HepG2 (cell line): ENCODE measurements around the gene YIPF3. TPM values are rescaled to one million over a fixed set of nuclear protein-coding genes. Genes with fewer than 3 reads are reported as not detected.

Experiments
- ATAC-seq: fragments of 200-7000 bp; cut with Tn5 transposase; 3 replicates; pipeline ENCODE4 v1.9.1; 2020; ENCODE audit warnings: mild to moderate bottlenecking, moderate library complexity
- BruUV-seq: library from RNA; stranded (reverse); fragments of 400-500 nt; replicated peaks from 2 replicates; lab custom pipeline; 2021; lab: Mats Ljungman, UMichigan
- CTCF ChIA-PET: fragments of 300-600 bp; formaldehyde crosslinking; extraction: SDS; loops from one replicate; lab custom pipeline; 2021; ENCODE audit warnings: low total read pairs, inconsistent platforms, low intra/inter-chr PET ratio; lab: Yijun Ruan, JAX
- POLR2A ChIA-PET: fragments of 350-600 bp; sonication (Branson Sonifier 250); formaldehyde crosslinking; loops from one replicate; lab custom pipeline; 2020; ENCODE audit warnings: antibody characterized with exemption, inconsistent platforms; lab: Yijun Ruan, JAX
- DNase-seq: peaks from one replicate; pipeline ENCODE4 v3.0.0-alpha.2; 2015; ENCODE audit warnings: low spot score
- FAIRE-seq: peaks from 3 replicates; lab custom pipeline; 2011; peaks lifted over from hg19 to GRCh38; lab: Jason Lieb, UNC
- H2AFZ ChIP-seq: one replicate; pipeline ENCODE4 v1.6.1; 2011; ENCODE audit warnings: low read length, inconsistent platforms
- H3K27ac ChIP-seq: fragments of 300-600 bp; 3 replicates; pipeline ENCODE4 v1.8.0; 2011; ENCODE audit warnings: mixed run types, mild to moderate bottlenecking, mixed read lengths, low read length, inconsistent platforms; ENCODE audit not compliant: insufficient read depth; ENCODE audit errors: extremely low read length
- H3K27me3 ChIP-seq, 2 experiments: fragments of 200-600 bp in 1 of 2; 2 replicates in 1 of 2; 3 replicates in 1 of 2; pipeline versions ENCODE4 v1.6.0 to v1.8.0; 2011; ENCODE audit warnings: low read length in 2 of 2, mild to moderate bottlenecking in 2 of 2, moderate library complexity in 2 of 2, inconsistent platforms in 1 of 2; ENCODE audit not compliant: insufficient read depth in 2 of 2, control insufficient read depth in 1 of 2
- H3K36me3 ChIP-seq, 2 experiments: fragments of 200-600 bp in 1 of 2; replicated peaks in 1 of 2; 2 replicates in 1 of 2; 3 replicates in 1 of 2; pipeline versions ENCODE4 v1.5.1 to v1.8.0; 2011; ENCODE audit warnings: low read length in 2 of 2, inconsistent platforms in 1 of 2; ENCODE audit not compliant: insufficient read depth in 2 of 2, control insufficient read depth in 1 of 2
- H3K4me1 ChIP-seq: 2 replicates; pipeline ENCODE4 v1.5.1; 2012; ENCODE audit warnings: low read length, inconsistent platforms; ENCODE audit not compliant: insufficient read depth
- H3K4me2 ChIP-seq: 2 replicates; pipeline ENCODE4 v1.6.0; 2011; ENCODE audit warnings: low read depth, low read length, inconsistent platforms
- H3K4me3 ChIP-seq, 3 experiments: fragments of 200-600 bp in 1 of 3; sonication (generic), shearing (Covaris generic) in 1 of 3; replicated peaks in 1 of 3; 2 replicates each; pipeline ENCODE4 v1.5.1; 2011 to 2016; ENCODE audit warnings: low read length in 3 of 3, inconsistent platforms in 2 of 3, low read depth in 2 of 3, mild to moderate bottlenecking in 2 of 3, control low read depth in 1 of 3, mixed read lengths in 1 of 3; ENCODE audit not compliant: insufficient read depth in 1 of 3
- H3K79me2 ChIP-seq: one replicate; pipeline ENCODE4 v1.6.1; 2011; ENCODE audit warnings: low read length, inconsistent platforms; ENCODE audit not compliant: insufficient read depth
- H3K9ac ChIP-seq: 2 replicates; pipeline ENCODE4 v1.6.0; 2011; ENCODE audit warnings: mild to moderate bottlenecking, low read depth, low read length, inconsistent platforms; ENCODE audit not compliant: insufficient read depth
- H3K9me3 ChIP-seq: 2 replicates; pipeline ENCODE4 v1.5.1; 2012; ENCODE audit warnings: mild to moderate bottlenecking, low read length
- H4K20me1 ChIP-seq: 2 replicates; pipeline ENCODE4 v1.6.0; 2011; ENCODE audit warnings: inconsistent platforms, mild to moderate bottlenecking, low read length, moderate library complexity; ENCODE audit not compliant: insufficient read depth
- ATAD3A ChIP-seq: sonication (generic); formaldehyde crosslinking; IDR thresholded peaks from 2 replicates; pipeline ENCODE4 v1.4.0; 2020; ENCODE audit warnings: missing genetic modification reagents
- CENPT ChIP-seq: sonication (generic); formaldehyde crosslinking; IDR thresholded peaks from 2 replicates; pipeline ENCODE4 v1.8.0; 2022; ENCODE audit warnings: low read depth, mild to moderate bottlenecking, moderate library complexity, missing genetic modification reagents
- ELF1 ChIP-seq: sonication (generic); formaldehyde crosslinking; IDR thresholded peaks from 2 replicates; pipeline ENCODE4 v1.4.0; 2020; ENCODE audit warnings: missing genetic modification reagents
- JUNB ChIP-seq: sonication (generic); formaldehyde crosslinking; IDR thresholded peaks from 2 replicates; pipeline ENCODE4 v1.8.0; 2022; ENCODE audit warnings: missing genetic modification reagents, mild to moderate bottlenecking, borderline replicate concordance
- PAX8 ChIP-seq: sonication (generic); formaldehyde crosslinking; IDR thresholded peaks from 2 replicates; pipeline ENCODE4 v1.8.0; 2022; ENCODE audit warnings: mild to moderate bottlenecking, missing genetic modification reagents, borderline replicate concordance
- SKI ChIP-seq: fragments of 450-650 bp; IDR thresholded peaks from one replicate; pipeline ENCODE4 v1.6.1; 2018; ENCODE audit warnings: mild to moderate bottlenecking; ENCODE audit not compliant: partially characterized antibody
- TBX2 ChIP-seq: sonication (generic); formaldehyde crosslinking; IDR thresholded peaks from 2 replicates; pipeline ENCODE4 v1.5.0; 2020; ENCODE audit warnings: missing genetic modification reagents, mild to moderate bottlenecking, borderline replicate concordance
- ZNF460 ChIP-seq: sonication (generic); formaldehyde crosslinking; IDR thresholded peaks from 2 replicates; pipeline ENCODE4 v1.5.1; 2020; ENCODE audit warnings: missing genetic modification reagents, mild to moderate bottlenecking, borderline replicate concordance
- ZNF501 ChIP-seq: sonication (generic); formaldehyde crosslinking; IDR thresholded peaks from 2 replicates; pipeline ENCODE4 v1.5.1; 2020; ENCODE audit warnings: mild to moderate bottlenecking, moderate library complexity, missing genetic modification reagents
- ZNF761 ChIP-seq: sonication (generic); formaldehyde crosslinking; conservative IDR thresholded peaks from 2 replicates; pipeline ENCODE4 v1.4.0; 2020; ENCODE audit warnings: mild to moderate bottlenecking, missing genetic modification reagents
- ZNF776 ChIP-seq: sonication (generic); formaldehyde crosslinking; IDR thresholded peaks from 2 replicates; pipeline ENCODE4 v1.4.0; 2020; ENCODE audit warnings: mild to moderate bottlenecking, missing genetic modification reagents
- WGBS: methylation state at CpG from one replicate; pipeline ENCODE4 v1.1.6; 2017; ENCODE audit warnings: low lambda C conversion rate; 5-methylcytosine and 5-hydroxymethylcytosine counted together
- in situ Hi-C: cut with HindIII; loops from 2 replicates; pipeline ENCODE4 v1.10.0; 2017; ENCODE audit warnings: low pct_unique_long_range_greater_than_20kb; ENCODE audit not compliant: extremely low pct_ligation_motif_present
- intact Hi-C: fragments of 100-400 bp; cut with micrococcal nuclease; formaldehyde crosslinking; loops from one replicate; pipeline ENCODE4 v1.10.0; 2022; ENCODE audit not compliant: unreplicated experiment
- polyA plus RNA-seq, 8 experiments: library from polyadenylated mRNA; depleted of rRNA in 3 of 8; stranded (reverse) in 7 of 8; unstranded in 1 of 8; fragments of >200 nt; fragmentation: Illumina TruSeq in 4 of 8; extraction: Trizol in 4 of 8; gene quantifications; 2 replicates each; pipeline versions ENCODE4 v1.2.1 to v1.2.3, GENCODE V29; 2011 to 2016; ENCODE audit warnings: low read depth in 4 of 8, missing spikeins in 1 of 8, mixed read lengths in 1 of 8; ENCODE audit not compliant: insufficient read depth in 1 of 8
- total RNA-seq, 5 experiments: library from RNA; depleted of rRNA; stranded (reverse); fragments of >200 nt; fragmentation: Illumina TruSeq; extraction: Trizol; gene quantifications; 2 replicates each; pipeline ENCODE4 v1.2.3, GENCODE V29; 2016; ENCODE audit warnings: low read depth in 1 of 5
- TF ChIP-seq, protein P1 (sequence below): sonication (generic); formaldehyde crosslinking; IDR thresholded peaks from 2 replicates; pipeline ENCODE4 v1.9.0; 2022; ENCODE audit warnings: low read depth, missing genetic modification reagents
- TF ChIP-seq, protein P2 (sequence below): sonication (generic); formaldehyde crosslinking; IDR thresholded peaks from 2 replicates; pipeline ENCODE4 v1.4.0; 2020; ENCODE audit warnings: mild to moderate bottlenecking, low read depth, missing genetic modification reagents
- TF ChIP-seq, protein P3 (sequence below): sonication (generic); formaldehyde crosslinking; IDR thresholded peaks from 2 replicates; pipeline ENCODE4 v1.9.0; 2021; ENCODE audit warnings: missing genetic modification reagents, borderline replicate concordance

YIPF3 gene
- total and polyA plus RNA-seq, 2 of the 13 experiments (the other 11 are each of a cell fraction or from before 2014, with no cell fraction given), result 107 to 206 TPM

DNA sequence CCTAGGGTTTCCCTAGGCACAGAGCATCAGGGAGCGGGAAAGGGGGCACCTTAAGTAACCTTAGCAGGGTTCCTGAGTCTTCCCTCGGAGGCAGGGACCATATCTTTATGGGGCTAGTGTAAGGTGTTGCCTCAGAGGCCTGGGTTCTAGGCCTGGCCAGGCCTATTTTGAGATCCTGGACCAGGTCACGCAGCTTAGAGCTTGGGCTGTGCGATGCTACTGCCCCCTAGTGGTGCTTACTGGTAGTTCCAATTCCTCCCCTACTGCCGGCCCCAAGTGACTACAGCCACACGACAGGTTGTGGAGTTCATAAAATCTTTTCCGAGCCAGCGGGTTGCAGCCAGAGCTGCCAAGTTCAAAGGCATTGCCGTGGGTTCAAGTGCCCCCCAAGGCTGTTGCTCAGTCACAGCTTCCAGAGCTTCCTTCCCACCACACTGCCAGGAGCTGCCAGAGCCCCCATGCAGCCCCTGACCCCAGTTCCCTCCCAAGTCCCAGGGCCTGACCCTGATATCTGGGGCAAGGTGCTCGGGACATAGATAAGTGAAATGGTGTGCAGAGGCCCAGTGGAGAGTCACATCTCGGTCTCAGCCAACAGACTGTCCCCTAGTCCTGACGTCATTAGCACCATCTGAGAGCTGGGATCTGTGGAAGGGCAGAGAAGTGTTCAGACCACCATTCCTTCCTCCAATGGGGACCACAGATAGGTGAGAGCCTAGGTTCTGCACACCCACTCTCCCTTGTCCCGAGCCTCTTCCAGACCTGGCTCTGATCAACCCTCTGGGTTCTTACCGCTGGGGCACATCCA, 9.9 kb downstream of the YIPF3 start:
- H3K79me2 ChIP-seq, result no peaks in the 10 kb centered on the region
- FAIRE-seq (peak; percentile 98), DNase-seq (peak; percentile 76), ATAC-seq (peak; percentile 71)
- H3K4me1 ChIP-seq, result peaks cover 47% of the 10 kb centered on the region
- H3K9ac ChIP-seq, result no peak overlapping the region
- H2AFZ ChIP-seq, result no peak overlapping the region
- H4K20me1 ChIP-seq, result no peaks in the 10 kb centered on the region; the same call in 1 of the 2 replicates
- intact Hi-C loops, result loop anchor here (1.0 to 5.0 kb wide), 3 partner anchors 53 to 245 kb away; no protein-coding TSS in a partner anchor
- in situ Hi-C loops, result no loop called here
- ChIA-PET CTCF (interaction anchor here (0.9 to 3.0 kb wide), 4 partner anchors 11 to 120 kb away, joined by 3 to 39 read pairs (median 4); partner anchors contain the start of gene DLK2), POLR2A (interaction anchor here (1.3 to 2.7 kb wide), 8 partner anchors 10 to 138 kb away, joined by 3 to 18 read pairs (median 8); partner anchors contain the start of genes DLK2, GTPBP2, POLR1C and YIPF3)
- peaks cover 27 to 31% of the 10 kb centered on the region in 2 experiments for H3K36me3 ChIP-seq
- H3K27ac ChIP-seq, result no peak overlapping the region
- H3K9me3 ChIP-seq, result no peaks in the 10 kb centered on the region
- peaks cover 3 to 7% of the 10 kb centered on the region in 2 experiments; a peak in 4 of 5 replicates for H3K27me3 ChIP-seq
- peak overlapping the region; percentile 43 for H3K4me2 ChIP-seq
- WGBS, result 41% methylated on average over 8 of the region's 14 CpGs
- no peak overlapping the region; a peak in 1 of 6 replicates for H3K4me3 ChIP-seq
- BruUV-seq, result no TSS peak
- TF ChIP-seq ZNF501 (CRISPR knock-in tag) (peak; percentile 47; the same call in 1 of the 2 replicates), ZNF776 (CRISPR knock-in tag) (no peak), ELF1 (CRISPR knock-in tag) (no peak), CENPT (no peak), TBX2 (peak; percentile 52; the same call in 1 of the 2 replicates), ZNF761 (CRISPR knock-in tag) (no peak), JUNB (CRISPR knock-in tag) (no peak), SKI (peak; percentile 65), PAX8 (CRISPR knock-in tag) (no peak), ATAD3A (no peak), ZNF460 (CRISPR knock-in tag) (no peak)
- TF ChIP-seq, protein P1, sequence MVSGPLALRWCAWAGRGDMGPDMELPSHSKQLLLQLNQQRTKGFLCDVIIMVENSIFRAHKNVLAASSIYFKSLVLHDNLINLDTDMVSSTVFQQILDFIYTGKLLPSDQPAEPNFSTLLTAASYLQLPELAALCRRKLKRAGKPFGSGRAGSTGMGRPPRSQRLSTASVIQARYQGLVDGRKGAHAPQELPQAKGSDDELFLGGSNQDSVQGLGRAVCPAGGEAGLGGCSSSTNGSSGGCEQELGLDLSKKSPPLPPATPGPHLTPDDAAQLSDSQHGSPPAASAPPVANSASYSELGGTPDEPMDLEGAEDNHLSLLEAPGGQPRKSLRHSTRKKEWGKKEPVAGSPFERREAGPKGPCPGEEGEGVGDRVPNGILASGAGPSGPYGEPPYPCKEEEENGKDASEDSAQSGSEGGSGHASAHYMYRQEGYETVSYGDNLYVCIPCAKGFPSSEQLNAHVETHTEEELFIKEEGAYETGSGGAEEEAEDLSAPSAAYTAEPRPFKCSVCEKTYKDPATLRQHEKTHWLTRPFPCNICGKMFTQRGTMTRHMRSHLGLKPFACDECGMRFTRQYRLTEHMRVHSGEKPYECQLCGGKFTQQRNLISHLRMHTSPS (CRISPR knock-in tag), result no peak
- TF ChIP-seq, protein P2, sequence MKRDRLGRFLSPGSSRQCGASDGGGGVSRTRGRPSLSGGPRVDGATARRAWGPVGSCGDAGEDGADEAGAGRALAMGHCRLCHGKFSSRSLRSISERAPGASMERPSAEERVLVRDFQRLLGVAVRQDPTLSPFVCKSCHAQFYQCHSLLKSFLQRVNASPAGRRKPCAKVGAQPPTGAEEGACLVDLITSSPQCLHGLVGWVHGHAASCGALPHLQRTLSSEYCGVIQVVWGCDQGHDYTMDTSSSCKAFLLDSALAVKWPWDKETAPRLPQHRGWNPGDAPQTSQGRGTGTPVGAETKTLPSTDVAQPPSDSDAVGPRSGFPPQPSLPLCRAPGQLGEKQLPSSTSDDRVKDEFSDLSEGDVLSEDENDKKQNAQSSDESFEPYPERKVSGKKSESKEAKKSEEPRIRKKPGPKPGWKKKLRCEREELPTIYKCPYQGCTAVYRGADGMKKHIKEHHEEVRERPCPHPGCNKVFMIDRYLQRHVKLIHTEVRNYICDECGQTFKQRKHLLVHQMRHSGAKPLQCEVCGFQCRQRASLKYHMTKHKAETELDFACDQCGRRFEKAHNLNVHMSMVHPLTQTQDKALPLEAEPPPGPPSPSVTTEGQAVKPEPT (CRISPR knock-in tag), result no peak
- TF ChIP-seq, protein P3, sequence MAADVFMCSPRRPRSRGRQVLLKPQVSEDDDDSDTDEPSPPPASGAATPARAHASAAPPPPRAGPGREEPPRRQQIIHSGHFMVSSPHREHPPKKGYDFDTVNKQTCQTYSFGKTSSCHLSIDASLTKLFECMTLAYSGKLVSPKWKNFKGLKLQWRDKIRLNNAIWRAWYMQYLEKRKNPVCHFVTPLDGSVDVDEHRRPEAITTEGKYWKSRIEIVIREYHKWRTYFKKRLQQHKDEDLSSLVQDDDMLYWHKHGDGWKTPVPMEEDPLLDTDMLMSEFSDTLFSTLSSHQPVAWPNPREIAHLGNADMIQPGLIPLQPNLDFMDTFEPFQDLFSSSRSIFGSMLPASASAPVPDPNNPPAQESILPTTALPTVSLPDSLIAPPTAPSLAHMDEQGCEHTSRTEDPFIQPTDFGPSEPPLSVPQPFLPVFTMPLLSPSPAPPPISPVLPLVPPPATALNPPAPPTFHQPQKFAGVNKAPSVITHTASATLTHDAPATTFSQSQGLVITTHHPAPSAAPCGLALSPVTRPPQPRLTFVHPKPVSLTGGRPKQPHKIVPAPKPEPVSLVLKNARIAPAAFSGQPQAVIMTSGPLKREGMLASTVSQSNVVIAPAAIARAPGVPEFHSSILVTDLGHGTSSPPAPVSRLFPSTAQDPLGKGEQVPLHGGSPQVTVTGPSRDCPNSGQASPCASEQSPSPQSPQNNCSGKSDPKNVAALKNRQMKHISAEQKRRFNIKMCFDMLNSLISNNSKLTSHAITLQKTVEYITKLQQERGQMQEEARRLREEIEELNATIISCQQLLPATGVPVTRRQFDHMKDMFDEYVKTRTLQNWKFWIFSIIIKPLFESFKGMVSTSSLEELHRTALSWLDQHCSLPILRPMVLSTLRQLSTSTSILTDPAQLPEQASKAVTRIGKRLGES (CRISPR knock-in tag), result no peak
